HG03097 (cell line): ENCODE results near the gene MTUS2.

Experiments
- ATAC-seq: cut with Tn5 transposase; IDR thresholded peaks from one replicate; pipeline ENCODE4 v1.9.1; 2021; ENCODE audit not compliant: unreplicated experiment, low FRiP score

Gene MTUS2

DNA sequence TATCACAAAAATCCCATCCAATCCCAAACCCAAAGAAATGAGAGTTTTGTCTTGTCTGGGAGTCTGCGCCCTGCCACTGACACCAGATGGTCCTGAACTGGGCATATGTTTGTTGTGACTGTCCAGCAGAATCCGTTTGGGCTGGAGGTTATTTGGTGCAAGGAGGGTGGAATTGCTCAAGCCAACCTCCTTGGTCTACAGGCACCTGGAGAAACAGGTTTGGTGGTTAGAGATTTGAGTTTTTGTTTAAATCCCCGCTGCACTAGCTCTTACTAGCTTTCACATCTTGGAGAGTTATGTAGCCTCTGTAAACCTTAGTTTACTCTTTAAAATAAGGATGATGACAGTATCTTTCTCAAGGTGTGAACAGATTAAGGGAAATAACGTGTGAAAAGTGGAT, 673.7 kb downstream of the MTUS2 start:
- ATAC-seq: no peak

DNA sequence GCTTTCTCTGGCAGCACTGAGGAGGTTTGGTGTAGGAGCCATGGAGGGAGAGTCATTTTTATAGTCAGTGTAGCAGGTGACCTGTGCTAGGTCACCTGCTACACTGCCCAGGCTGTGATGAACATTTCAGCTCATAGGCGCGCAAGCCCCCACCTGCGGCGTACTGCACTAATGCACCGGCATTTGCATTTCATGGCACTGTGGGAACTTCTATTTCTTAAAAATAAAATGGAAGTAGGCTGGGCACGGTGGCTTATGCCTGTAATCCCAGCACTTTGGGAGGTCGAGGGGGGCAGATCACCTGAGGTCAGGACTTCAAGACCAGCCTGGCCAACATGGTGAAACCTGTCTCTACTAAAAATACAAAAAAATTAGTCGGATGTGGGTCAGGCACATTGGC, 674.4 kb downstream of the MTUS2 start:
- no peak for ATAC-seq

DNA sequence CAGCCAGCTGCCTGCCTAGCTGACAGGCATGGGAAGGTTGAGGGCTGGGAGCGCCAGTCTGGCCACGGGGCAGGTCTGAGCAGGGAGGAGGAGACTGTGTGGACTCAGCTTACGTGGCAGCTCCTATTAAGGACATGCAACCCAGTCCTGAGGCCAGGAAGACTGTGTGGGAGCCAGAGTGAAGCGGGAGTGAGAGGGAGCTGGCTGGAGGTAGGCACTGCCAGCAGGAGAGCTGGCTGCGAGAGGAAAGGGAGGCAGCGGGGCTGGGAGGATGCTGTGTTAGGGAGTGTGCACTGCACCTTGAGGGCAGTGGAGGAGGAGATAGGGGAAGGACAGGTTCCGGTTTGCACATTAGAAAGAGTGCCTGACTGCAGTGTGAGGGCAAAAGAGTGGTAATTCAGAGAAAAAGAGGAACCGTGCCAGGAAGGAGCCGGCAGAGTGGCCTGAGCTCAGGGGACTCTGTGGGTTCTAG, 676.1 kb downstream of the MTUS2 start:
- no peak for ATAC-seq

DNA sequence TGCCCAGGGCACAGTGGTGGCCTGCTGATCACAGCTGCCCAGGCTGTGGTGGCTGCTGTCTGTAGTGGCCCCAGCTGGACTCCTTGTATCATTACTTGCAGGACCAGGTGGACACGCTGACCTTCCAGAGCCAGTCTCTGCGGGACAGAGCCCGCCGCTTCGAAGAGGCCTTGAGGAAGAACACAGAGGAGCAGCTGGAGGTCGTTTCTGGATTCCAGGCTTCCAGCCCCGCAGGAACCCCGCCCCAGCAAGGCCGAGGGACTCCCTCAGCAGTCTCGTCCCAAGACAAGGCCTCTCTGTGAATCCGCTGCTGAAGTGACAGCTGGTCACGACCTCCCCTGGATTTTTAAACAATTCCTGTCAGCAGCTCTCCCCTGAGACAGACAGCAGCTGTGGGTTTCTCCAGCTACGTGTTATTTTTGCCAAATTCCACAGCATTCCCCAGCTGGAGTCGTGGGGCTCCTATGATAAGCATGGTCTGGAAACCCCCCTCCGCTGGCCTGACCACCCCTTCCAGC, 677.1 kb downstream of the MTUS2 start:
- ATAC-seq: no peak

DNA sequence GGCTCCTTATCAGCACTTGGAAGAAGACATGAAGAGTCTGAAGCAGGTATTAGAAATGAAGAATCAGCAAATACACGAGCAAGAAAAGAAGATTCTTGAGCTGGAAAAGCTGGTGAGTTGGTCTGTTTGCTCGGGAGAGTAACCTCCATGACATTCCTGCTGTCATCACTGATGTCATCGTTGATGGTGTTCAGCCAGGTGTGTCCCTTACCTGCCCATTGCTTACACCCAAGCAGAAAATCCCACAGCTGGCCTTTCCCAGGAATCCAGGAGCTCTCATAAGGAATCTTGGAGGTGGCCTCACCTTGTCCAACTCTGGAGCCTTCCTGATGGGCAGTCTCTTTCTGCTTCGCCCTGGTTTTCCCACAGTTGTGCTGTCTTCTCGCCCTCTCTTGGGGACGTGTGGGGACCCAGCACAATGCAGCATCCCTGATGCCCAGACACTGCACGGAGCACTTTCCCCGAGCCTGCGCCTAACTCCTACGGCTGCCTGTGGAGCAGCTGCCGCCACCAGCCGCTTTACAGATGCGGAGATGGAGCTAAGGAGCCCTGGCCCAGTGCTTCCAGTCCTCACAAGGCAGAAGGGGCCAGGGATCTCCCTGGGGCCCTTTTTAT, 678.4 kb downstream of the MTUS2 start:
- no peak for ATAC-seq

DNA sequence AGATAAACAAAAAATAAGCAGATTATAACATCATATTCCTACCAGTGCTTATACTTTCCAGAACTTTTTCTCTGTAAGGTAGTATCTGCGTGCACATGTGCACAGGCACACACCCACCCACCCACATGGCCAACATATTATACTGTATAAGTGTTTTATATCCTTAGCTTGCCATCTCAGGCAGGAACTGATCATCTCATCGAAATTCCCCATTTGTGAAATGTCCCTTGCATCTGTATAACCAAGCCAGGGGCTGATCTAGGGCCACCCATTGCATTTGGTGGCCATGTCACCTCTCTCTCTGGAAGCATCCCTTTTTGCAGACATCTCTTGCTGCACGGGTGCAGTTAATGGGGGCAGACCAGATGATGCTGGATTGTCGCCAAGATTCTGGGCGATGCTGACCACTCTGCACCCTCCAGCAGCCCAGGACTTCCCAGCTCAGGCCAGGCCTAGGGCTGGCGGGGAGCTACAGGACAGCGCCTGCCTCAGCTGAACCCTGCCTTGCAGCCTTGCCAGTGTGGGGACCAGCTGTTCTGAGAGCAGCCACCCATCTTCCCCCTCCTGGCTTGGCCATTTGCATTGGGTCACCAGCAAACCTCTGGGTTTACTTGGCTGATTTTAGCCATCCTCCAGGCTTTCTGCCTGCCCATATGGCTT, 679.5 kb downstream of the MTUS2 start:
- ATAC-seq: no peak

DNA sequence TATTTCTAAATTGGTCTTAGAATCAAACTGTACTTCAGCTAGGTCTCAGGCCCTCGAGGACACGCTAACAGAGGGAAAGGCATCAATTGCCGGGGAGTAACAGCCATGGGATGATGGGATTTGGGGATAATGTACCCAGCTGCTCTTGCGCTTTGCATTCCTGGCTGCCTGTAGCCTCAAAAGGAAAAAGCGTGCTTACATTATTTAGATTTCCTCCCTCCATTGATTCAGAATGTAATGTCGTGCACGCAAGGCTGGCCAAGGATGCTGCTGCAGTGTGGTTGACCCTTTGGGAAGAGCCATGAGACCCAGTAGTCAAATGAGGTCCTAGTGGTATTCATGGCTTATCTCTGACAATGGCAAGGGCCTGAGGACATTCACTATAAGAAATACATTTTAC, 680.2 kb downstream of the MTUS2 start:
- no peak for ATAC-seq

DNA sequence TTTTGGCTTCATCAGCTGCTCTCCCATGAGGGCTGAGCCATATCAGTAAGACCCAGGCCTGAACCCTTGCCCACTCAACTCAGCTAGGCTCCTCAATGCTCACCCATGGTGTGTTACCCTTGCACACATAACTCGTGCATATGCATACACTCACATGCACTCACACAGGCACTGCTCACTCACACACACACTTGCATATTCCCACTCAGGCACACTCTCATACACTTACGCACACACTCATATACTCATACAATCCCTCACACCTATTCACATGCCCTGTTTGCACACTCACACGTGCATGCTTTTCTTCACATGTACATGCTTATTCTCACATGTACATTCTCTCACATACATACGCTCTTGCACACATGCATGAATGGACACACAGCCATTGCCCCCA, 681.5 kb downstream of the MTUS2 start:
- no peak for ATAC-seq

DNA sequence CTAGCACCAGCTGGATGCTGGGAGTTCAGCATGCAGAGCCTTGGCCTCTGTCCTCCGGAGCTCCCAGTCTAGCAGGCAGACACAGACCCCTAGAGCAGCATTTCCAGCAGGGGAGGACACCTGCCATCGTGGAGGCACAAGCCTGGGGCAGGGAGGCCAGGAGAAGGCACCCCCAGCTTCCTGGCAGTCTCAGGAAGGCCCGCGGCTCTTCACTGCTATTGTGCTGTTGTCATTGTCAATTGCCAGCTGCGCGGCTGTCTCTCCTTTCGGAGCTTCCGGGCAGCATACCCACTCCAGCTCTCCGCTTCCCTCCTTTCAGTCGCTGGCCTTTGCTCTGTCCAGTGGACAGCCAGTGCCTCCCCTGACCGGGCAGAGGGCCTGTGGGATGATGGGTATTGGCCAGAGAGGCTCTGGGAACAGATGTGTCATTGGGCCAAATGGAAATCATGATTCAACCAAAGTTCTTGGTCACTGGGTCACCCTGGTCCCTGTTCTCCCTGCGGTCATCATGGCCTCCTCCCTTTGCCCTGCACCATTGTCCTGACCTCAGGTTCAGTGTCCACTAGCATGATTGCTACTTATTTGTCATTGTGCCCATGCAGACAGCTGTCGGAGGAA, 682.4 kb downstream of the MTUS2 start:
- ATAC-seq: no peak

DNA sequence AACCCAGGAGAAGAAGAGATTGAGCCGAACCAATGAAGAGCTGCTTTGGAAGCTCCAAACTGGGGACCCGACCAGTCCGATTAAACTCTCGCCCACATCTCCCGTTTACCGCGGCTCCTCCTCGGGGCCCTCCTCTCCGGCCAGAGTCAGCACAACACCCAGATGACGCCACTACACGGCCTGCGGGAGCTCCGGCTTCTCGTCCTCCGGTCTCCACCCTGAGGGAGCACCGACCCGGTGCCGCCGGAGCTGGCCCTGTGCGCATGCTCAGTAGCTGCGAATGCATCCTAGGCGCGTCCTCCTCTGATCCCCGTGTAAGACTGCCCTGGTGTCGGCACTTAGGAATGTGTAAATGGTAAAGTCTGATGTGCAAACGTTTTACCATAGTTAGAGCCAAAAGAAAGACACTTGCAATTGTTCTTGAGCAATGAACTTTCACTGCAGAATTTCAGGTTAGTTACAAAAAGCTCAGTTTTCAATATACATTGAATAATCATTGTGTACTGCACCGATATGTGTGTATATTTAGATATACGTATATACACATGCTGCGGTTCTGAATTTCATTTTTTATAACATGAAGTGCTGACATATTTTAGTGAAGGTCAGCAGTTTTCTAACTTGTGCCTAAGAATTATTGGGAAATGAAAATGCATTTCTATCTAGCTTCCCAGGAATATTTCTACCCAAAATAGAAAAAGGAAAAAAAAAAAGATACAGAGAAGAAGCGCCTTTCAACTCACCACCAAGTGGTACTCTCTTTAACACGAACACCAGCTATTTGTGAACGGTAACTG, 683.1 kb downstream of the MTUS2 start:
- ATAC-seq: no peak

DNA sequence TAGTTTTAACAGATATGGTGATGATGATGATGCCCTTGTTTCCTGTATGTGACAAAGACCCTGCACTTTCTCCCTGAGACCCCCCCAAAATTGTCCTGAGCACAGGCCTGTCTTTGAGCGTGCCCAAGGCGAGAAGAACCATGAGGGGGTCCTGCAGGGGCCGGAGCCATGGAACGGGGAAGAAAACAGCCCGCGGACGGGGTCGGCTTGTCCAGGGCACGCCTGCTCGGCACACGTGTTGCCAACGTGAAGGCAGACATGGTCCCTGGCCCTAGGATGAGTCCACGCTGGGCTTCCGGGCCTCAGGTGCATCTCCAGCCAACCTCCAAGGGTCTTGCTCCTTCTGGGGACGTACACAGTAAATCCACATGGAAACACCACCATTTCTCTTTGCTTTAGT, 684.6 kb downstream of the MTUS2 start:
- no peak for ATAC-seq

DNA sequence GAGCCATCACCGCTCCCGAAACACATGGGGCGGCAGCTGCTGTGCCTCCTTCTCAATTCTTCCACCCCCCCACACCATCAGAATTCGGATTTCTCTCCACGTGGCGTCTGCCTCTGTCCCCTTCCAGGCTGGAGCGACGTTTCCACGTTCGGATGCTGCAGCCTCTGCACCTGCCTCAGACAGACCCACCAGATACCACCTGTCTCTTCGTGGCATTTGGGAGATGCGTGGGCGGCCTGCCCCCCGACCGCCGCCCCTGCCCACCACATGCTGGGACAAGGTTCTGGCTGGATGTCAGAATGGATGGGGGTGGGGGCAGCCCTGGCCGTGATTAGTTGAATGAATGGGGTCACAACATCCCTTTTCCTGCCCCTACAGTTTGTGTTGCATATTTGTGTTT, 685.4 kb downstream of the MTUS2 start:
- ATAC-seq: no peak

DNA sequence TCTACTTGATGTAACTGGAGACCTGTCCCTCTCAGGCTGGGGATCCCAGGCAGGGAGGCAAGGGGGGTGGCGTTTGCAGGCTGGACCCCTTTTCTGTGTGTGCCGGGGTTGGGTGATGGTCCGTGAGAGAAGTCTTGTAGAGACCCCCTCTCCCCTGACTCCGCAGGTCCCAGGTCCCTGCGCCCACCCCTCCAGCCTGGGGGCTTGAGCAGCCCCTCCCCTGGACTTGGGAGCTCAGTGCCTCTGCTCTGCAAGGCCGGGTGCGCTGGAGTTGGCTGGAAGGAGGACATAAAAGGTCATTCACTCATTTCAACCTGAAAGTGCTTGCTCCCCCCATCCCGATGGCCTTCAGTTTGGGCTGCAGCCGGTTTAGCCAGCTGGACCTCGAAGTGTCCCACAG, 685.8 kb downstream of the MTUS2 start:
- no peak for ATAC-seq

DNA sequence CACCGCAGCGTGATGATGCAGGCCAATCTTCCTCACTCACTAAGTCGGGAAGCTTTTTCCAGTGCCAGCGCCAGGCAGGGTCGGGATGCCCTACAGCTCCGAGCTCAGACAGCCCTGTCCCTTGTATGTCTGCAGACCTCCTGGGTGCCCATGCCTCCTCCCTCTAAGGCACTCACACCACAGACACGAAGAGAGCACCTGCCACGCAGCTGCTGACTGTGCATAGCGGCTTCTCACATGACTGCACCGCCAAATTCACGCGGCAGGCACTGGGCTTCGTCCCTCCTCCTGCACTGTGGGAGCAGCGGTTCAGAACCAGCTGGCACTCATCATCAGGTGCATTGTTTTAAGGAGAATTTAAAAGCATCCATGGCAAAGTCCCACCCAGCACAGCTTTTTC, 687.2 kb downstream of the MTUS2 start:
- no peak for ATAC-seq

DNA sequence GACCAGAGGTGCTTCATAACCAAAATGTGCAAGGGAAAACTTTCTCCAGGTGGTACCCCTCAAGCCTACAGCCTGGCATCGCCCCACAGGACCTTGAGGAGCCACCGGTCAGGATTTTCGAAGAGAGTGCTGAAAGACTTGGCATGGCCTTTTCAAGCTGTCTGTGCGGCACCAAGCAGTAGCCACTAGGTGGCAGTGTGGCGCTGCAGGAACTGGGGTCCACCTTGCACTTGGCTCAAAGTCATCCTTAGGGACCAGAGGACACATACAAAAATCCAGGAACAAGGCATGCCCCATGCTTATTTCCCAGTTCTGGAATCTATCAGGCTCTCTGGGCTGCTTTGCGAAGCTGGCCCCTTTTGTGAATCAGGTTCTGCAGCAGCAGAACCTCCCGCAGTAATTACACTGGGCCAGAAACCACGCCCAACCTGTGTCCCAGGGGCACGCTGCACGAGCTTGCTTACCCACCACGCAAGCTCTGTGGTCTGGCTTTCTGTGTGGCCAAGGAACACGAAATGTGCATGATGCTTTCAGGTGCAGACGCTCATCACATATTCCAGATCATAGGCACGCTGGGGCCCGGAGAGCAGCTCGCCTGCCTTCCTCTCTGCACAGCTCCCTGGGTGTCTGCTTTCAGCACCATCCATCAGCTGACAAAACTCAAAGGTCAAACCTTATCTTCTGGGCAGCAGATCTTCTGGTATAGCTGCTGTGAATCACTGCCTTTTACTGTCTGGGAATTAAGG, 688.2 kb downstream of the MTUS2 start:
- no peak for ATAC-seq

DNA sequence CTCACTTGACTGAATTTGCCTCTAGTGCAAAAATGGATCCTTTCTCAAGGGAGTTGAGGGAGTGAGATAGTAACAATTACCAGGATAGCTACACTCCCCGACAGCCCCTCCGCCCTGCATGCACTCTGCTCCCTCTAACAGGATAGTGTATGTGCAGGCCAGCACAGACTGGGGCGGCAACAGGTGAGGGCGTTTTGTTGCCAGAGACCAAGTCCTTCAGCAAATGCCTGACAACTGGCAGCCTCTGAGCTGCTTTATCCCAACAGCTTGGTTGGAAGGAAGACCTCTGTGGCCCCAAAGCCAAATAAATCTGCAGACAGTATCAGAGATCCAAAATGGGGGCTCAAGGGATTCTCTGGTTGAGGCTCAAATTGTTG, 688.7 kb downstream of the MTUS2 start:
- no peak for ATAC-seq

DNA sequence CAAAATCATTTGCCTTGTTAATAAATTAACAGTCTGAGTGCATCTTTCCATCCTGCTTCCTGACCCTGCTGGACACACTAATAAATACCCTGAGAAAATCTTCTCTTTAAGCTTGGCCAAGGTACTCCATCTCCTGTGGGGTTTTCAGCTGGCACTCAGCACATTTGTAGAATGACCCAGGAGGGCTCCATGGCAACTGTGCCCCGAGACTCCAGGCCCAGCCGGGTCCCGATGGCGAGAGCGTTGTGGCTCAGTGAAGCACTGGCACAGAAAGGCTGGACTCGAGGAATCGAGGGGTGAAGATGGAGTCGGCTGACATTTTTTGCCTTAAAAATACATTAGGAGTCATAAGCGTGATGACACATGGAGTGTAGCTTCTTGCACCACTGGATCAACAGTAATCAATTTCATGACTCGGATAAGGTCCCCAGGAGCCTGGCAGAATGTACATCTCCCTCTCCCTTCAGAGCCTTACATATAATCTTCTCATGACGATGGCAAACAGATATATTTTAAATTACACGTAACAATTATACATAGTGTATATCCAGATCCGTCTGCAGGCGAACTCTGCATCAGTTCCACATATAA, 690.0 kb downstream of the MTUS2 start:
- no peak for ATAC-seq

DNA sequence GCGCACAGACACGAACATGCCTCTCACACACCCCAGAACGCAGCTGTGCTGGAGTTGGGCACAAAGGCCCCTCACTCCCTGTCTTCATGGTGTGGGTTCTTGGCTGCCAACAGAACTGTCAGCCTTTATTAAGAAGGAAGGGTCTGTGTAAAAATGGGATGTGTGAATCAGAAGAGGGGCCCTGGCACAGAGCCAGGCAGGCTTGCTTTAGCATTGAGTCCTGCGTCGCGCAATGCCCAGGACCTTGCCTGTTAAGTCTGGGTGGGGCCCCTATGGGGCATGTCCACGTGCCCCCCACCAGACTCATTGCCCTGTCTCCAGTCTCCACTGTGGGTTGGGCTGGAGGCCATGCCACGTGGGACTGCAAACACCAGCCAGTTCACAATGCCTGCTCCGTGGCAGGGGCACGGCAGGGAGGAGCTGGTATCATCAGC, 690.5 kb downstream of the MTUS2 start:
- no peak for ATAC-seq

DNA sequence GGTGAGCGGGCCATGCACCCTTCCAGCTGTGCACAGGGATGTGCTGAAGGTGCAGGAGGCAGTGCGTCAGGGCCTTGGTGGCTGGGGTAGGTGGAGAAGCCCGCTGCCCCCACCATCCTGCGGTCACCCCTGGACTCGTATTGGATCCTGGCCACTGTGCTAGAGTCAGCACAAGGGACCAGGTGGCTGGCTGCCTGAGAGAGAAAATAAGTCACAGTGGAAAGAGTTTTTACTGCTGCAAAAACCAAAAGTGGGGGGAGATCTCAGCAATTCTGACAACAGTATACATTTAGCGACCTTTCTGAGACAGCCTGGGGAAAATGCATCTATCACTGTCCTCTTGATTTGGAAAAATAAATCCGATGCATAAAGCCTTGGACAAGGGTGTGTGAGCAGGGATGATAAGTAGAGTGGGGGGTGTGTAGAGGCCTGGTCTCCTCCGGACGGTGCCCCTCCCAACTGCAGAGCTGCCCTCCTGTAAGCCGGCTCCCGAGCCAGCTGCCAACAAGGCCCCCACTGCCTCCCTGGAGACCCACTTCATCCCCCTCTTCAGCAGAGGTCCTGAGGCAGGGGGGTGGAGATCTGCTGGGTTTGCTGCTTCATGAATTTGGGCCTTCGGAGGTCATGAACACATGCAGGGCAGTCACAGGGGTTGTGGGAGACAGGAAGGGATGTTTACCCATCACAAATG, 691.1 kb downstream of the MTUS2 start:
- no peak for ATAC-seq

DNA sequence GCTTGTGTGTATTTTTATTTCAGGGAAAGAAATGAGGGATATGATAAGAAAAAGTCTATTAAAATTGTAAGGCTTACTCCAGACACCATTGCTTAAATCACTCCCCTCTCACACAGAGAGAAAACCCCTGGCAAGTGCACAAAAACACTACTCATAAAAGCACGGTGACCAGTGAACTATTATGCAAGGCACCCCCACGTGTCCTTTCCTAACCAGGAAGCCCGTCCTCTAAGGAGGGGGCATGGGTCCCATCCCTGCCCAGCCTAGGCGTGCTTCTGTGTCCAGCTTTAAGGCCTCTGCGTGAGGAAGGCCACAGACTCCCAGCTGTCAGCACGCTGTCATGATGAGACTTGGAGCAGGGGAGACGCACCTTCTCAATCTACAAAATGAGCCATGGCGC, 691.8 kb downstream of the MTUS2 start:
- ATAC-seq: no peak
